Measurements from ENCODE around the gene HIC2. TPM values are rescaled to one million over a fixed set of nuclear protein-coding genes. Genes with fewer than 3 reads are reported as not detected.

HIC2 gene
- total RNA-seq, 1 donor from 2014 or later, result 23.5 TPM

DNA sequence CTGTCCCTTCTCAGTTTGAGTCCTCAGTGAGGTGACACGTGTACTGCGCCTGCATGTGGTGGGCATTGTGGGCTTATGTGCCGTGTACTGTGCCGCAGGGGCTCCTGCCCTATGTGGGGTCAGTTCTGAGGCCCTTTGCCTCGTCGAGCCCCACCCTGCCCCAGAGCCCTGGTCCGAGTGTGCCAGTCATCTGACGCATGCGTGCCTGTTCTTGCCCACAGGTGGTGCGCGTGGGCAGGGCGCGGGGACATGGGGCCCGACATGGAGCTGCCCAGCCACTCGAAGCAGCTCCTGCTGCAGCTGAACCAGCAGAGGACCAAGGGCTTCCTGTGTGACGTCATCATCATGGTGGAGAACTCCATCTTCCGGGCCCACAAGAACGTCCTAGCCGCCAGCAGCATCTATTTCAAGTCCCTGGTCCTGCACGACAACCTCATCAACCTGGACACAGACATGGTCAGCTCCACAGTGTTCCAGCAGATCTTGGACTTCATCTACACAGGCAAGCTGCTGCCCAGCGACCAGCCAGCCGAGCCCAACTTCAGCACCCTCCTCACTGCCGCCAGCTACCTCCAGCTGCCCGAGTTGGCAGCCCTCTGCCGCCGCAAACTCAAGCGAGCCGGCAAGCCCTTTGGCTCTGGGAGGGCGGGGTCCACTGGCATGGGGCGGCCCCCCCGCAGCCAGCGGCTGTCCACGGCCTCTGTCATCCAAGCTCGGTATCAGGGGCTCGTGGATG is 27.7 kb downstream of the HIC2 start:
- Mint-ChIP-seq H3K4me3 (ENCODE audit: unreplicated experiment) (no peak overlapping the region), H3K27me3 (ENCODE audit: unreplicated experiment) (no peaks in the 10 kb centered on the region), H3K27ac (ENCODE audit: unreplicated experiment) (no peak overlapping the region), H3K4me1 (ENCODE audit: unreplicated experiment) (no peaks in the 10 kb centered on the region), H3K36me3 (ENCODE audit: low read depth, unreplicated experiment) (peaks cover 4% of the 10 kb centered on the region), H3K9me3 (ENCODE audit: unreplicated experiment) (no peaks in the 10 kb centered on the region)
- TF ChIP-seq, protein P1, sequence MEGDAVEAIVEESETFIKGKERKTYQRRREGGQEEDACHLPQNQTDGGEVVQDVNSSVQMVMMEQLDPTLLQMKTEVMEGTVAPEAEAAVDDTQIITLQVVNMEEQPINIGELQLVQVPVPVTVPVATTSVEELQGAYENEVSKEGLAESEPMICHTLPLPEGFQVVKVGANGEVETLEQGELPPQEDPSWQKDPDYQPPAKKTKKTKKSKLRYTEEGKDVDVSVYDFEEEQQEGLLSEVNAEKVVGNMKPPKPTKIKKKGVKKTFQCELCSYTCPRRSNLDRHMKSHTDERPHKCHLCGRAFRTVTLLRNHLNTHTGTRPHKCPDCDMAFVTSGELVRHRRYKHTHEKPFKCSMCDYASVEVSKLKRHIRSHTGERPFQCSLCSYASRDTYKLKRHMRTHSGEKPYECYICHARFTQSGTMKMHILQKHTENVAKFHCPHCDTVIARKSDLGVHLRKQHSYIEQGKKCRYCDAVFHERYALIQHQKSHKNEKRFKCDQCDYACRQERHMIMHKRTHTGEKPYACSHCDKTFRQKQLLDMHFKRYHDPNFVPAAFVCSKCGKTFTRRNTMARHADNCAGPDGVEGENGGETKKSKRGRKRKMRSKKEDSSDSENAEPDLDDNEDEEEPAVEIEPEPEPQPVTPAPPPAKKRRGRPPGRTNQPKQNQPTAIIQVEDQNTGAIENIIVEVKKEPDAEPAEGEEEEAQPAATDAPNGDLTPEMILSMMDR (IDR thresholded peaks at IDR 0.05; ENCODE audit: unreplicated experiment), result no peak
- peak; percentile 2 for DNase-seq (ENCODE audit: low spot score)

DNA sequence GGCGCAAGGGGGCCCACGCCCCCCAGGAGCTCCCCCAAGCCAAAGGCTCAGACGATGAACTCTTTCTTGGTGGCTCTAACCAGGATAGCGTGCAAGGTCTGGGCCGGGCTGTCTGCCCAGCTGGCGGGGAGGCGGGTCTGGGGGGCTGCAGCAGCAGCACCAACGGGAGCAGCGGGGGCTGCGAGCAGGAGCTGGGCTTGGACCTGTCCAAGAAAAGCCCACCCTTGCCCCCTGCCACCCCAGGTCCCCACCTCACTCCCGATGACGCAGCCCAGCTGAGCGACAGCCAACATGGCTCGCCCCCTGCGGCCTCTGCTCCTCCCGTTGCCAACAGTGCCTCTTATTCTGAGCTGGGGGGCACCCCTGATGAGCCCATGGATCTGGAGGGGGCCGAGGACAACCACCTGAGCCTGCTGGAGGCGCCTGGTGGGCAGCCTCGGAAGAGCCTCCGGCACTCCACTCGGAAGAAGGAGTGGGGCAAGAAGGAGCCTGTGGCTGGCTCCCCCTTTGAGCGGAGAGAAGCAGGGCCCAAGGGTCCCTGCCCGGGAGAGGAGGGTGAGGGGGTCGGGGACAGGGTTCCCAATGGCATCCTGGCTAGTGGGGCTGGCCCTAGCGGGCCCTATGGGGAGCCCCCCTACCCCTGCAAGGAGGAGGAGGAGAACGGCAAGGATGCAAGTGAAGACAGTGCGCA is 28.4 kb downstream of the HIC2 start:
- H3K27ac Mint-ChIP-seq (ENCODE audit: unreplicated experiment), result no peak overlapping the region
- DNase-seq (ENCODE audit: low spot score), result peak; percentile 1
- H3K4me3 Mint-ChIP-seq (ENCODE audit: unreplicated experiment), result no peak overlapping the region
- H3K36me3 Mint-ChIP-seq (ENCODE audit: low read depth, unreplicated experiment), result peaks cover 4% of the 10 kb centered on the region
- no peaks in the 10 kb centered on the region for H3K4me1 Mint-ChIP-seq (ENCODE audit: unreplicated experiment)
- peaks cover 2% of the 10 kb centered on the region for H3K27me3 Mint-ChIP-seq (ENCODE audit: unreplicated experiment)
- no peaks in the 10 kb centered on the region for H3K9me3 Mint-ChIP-seq (ENCODE audit: unreplicated experiment)
- TF ChIP-seq, protein P1 (IDR thresholded peaks at IDR 0.05; ENCODE audit: unreplicated experiment), result no peak

DNA sequence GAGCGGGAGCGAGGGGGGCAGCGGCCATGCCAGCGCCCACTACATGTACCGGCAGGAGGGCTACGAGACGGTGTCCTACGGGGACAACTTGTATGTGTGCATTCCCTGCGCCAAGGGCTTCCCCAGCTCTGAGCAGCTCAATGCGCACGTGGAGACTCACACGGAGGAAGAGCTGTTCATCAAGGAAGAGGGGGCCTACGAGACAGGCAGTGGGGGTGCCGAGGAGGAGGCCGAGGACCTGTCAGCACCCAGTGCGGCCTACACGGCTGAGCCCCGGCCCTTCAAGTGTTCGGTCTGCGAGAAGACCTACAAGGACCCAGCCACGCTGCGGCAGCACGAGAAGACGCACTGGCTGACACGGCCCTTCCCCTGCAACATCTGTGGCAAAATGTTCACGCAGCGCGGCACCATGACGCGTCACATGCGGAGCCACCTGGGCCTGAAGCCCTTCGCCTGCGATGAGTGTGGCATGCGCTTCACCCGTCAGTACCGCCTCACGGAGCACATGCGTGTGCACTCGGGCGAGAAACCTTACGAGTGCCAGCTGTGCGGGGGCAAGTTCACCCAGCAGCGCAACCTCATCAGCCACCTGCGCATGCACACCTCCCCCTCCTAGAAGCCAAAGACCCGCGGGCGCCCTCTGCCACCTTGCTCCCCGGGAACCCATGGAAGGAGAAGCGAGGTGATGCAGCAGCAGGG is 29.1 kb downstream of the HIC2 start:
- Mint-ChIP-seq H3K9me3 (ENCODE audit: unreplicated experiment) (no peaks in the 10 kb centered on the region), H3K4me1 (ENCODE audit: unreplicated experiment) (no peaks in the 10 kb centered on the region), H3K27ac (ENCODE audit: unreplicated experiment) (no peak overlapping the region), H3K4me3 (ENCODE audit: unreplicated experiment) (no peak overlapping the region), H3K27me3 (ENCODE audit: unreplicated experiment) (peaks cover 2% of the 10 kb centered on the region), H3K36me3 (ENCODE audit: low read depth, unreplicated experiment) (peaks cover 4% of the 10 kb centered on the region)
- peak; percentile 3 for DNase-seq (ENCODE audit: low spot score)
- TF ChIP-seq, protein P1 (IDR thresholded peaks at IDR 0.05; ENCODE audit: unreplicated experiment), result no peak

DNA sequence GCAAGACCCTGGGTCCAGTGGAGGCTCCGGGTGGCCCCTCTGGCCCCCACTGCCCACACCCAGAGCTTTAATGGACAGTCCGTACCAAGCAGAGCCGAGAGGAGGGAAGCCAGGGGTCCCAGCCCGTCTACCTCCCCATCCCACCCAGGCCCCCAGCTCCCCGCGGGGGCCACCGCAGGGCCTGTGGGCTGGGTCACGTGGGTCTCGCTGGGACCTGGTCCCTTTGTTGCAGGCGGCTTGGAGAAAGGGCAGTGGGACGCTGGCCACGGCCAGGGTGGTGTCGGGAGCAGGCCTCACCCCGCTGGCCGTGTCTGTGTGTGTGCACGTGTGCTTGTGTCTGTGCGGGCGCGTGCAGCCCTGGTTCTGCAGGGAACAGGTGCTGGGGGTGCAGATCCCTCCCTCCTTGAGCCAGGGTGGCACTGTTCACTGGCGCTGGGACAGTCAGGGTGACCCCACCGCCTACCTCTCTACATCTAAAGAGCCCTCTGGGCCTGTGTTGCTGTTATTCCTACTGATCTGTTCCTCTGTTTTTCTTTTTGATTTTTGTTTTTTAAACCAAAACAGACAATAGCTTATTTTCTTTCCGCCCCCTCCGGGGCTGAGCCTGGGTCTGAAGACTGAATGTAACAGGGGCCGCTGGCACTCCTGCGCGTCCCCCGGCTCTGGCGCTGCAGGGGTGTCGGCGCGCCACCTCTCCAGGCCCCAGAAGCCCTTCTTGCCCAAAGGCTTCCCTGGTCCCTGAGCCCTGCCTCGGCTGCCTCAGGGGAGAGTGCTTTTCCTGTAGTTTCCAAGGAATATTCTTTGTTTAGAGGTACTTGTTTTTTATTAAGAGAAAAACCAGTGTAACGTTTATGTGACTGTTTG is 29.9 kb downstream of the HIC2 start:
- Mint-ChIP-seq H3K4me3 (ENCODE audit: unreplicated experiment) (peak overlapping the region; percentile 42), H3K36me3 (ENCODE audit: low read depth, unreplicated experiment) (peaks cover 4% of the 10 kb centered on the region), H3K9me3 (ENCODE audit: unreplicated experiment) (no peaks in the 10 kb centered on the region), H3K4me1 (ENCODE audit: unreplicated experiment) (no peaks in the 10 kb centered on the region), H3K27ac (ENCODE audit: unreplicated experiment) (no peak overlapping the region), H3K27me3 (ENCODE audit: unreplicated experiment) (peaks cover 2% of the 10 kb centered on the region)
- TF ChIP-seq, protein P1 (IDR thresholded peaks at IDR 0.05; ENCODE audit: unreplicated experiment), result no peak
- DNase-seq (ENCODE audit: low spot score), result peak; percentile 2

Measured in endothelial cell (in vitro differentiated cells).